Measurements from ENCODE around the gene ERBB3.

Gene ERBB3

DNA sequence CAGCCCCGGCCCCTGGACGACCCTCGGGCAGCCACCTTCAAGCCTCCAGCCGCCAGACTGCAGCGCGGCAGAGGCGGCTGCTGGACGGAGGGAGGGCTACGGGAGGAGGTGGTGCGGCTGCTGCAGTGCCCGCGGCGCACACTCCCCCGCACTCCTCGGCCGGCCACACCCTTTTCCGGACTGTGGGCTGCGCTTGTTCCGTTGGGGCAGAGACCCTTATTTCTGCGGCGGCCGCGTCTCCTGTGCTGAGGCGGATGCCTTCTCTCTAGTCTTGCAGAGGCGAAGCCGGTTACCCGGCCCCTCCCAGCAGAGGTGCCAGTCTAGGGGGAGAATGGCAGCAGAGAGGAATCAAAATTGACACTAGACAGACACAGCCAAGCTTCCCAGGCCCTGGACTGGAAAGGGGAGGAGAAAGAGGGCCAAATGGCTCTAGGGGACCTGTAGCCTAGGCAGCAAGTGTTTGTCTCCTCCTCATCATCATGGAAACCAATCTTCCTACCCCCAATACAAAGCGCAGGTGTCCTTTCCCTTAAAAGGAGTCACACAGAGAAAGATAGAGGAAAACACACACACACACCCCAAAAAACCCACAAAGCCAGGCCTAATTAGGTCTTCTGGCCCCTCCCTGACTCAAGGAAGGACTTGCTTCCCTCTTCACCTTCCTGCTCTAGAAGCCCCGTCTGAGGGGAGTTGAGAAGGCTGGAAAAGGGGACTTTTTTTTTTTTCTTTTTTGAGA is 49.4 kb downstream of the ERBB3 start:
- H3K4me1 Mint-ChIP-seq, result peaks cover 44% of the 10 kb centered on the region
- TF ChIP-seq, protein P1, sequence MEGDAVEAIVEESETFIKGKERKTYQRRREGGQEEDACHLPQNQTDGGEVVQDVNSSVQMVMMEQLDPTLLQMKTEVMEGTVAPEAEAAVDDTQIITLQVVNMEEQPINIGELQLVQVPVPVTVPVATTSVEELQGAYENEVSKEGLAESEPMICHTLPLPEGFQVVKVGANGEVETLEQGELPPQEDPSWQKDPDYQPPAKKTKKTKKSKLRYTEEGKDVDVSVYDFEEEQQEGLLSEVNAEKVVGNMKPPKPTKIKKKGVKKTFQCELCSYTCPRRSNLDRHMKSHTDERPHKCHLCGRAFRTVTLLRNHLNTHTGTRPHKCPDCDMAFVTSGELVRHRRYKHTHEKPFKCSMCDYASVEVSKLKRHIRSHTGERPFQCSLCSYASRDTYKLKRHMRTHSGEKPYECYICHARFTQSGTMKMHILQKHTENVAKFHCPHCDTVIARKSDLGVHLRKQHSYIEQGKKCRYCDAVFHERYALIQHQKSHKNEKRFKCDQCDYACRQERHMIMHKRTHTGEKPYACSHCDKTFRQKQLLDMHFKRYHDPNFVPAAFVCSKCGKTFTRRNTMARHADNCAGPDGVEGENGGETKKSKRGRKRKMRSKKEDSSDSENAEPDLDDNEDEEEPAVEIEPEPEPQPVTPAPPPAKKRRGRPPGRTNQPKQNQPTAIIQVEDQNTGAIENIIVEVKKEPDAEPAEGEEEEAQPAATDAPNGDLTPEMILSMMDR (IDR thresholded peaks at IDR 0.05), result no peak
- no peaks in the 10 kb centered on the region for H3K9me3 Mint-ChIP-seq
- DNase-seq, result peak; percentile 79
- peaks cover 40% of the 10 kb centered on the region for H3K36me3 Mint-ChIP-seq (ENCODE audit: low read depth)
- H3K27me3 Mint-ChIP-seq (ENCODE audit: low read depth, poor library complexity), result peaks cover 3% of the 10 kb centered on the region
- peak overlapping the region; percentile 92 for H3K4me3 Mint-ChIP-seq
- peak overlapping the region; percentile 98 for H3K27ac Mint-ChIP-seq

DNA sequence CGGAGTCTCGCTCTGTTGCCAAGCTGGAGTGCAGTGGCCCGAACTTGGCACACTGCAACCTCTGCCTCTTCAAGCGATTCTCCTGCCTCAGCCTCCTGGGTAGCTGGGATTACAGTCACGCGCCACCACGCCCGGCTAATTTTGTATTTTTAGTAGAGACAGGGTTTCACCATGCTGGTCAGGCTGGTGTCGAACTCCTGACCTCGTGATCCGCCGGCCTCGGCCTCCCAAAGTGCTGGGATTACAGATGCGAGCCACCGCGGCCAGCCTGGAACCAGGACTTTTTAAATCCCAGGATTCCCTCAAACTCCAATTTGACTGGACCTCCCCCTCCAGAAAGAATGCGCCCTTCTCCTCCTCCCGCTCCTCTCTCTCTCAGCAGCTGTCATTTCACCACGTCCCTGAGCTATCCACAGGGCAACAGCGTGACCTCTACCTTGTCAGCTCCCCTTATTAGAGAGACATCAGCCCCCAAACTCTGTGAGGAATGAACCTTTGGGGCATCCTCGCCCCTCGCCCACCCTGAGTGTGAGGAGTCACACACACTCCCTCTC is 50.1 kb downstream of the ERBB3 start:
- Mint-ChIP-seq H3K4me1 (peaks cover 44% of the 10 kb centered on the region), H3K9me3 (no peaks in the 10 kb centered on the region), H3K4me3 (peak overlapping the region; percentile 92), H3K27ac (no peak overlapping the region), H3K27me3 (ENCODE audit: low read depth, poor library complexity) (peaks cover 3% of the 10 kb centered on the region), H3K36me3 (ENCODE audit: low read depth) (peaks cover 42% of the 10 kb centered on the region)
- TF ChIP-seq, protein P1 (IDR thresholded peaks at IDR 0.05), result no peak
- DNase-seq, result no peak

DNA sequence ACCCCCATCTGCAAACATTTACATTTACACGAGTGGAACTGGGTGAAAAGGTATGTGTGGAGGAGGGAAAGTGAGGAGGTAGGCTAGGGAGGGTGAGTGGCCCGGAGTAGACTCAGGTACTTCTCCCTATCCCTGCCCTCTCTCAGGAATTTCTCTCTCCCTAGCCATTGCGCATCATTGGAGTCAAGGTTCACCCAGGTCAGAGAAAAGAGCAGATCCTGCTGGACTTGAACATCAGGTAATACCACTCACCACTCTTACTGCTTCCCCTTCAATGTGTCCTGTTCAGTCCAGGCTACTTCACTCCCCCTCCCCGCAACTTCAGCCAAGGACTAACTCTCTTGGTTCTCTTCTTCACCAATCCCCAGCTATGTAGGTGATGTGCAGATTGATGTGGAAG is 50.9 kb downstream of the ERBB3 start:
- peaks cover 3% of the 10 kb centered on the region for H3K27me3 Mint-ChIP-seq (ENCODE audit: low read depth, poor library complexity)
- peaks cover 43% of the 10 kb centered on the region for H3K4me1 Mint-ChIP-seq
- TF ChIP-seq, protein P1 (IDR thresholded peaks at IDR 0.05), result no peak
- peaks cover 45% of the 10 kb centered on the region for H3K36me3 Mint-ChIP-seq (ENCODE audit: low read depth)
- no peak overlapping the region for H3K27ac Mint-ChIP-seq
- no peaks in the 10 kb centered on the region for H3K9me3 Mint-ChIP-seq
- peak overlapping the region; percentile 37 for H3K4me3 Mint-ChIP-seq
- no peak for DNase-seq

DNA sequence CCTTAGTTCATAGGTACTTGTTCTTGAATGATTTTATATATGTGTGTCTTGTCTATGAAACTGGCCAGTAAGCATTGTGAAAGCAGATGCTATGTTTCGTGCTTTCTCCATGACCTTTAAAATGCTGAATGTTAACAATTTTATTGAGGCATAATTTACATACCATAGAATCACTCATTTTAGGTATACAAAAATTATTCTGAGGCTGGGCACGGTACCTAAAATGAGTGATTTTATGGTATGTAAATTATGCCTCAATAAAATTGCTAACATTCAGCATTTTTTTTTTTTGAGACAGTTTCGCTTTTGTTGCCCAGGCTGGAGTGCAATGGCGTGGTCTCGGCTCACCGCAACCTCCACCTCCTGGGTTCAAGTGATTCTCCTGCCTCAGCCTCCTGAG is 54.9 kb downstream of the ERBB3 start:
- Mint-ChIP-seq H3K27ac (no peak overlapping the region), H3K36me3 (ENCODE audit: low read depth) (peaks cover 85% of the 10 kb centered on the region), H3K4me1 (peaks cover 11% of the 10 kb centered on the region), H3K9me3 (no peaks in the 10 kb centered on the region), H3K27me3 (ENCODE audit: low read depth, poor library complexity) (no peaks in the 10 kb centered on the region), H3K4me3 (no peak overlapping the region)
- TF ChIP-seq, protein P1 (IDR thresholded peaks at IDR 0.05), result no peak
- DNase-seq, result no peak

GRCh38 chr12:56137853-56138571 is 58.0 kb downstream of the ERBB3 start:
- no peak for DNase-seq
- TF ChIP-seq, protein P1 (IDR thresholded peaks at IDR 0.05), result no peak
- no peaks in the 10 kb centered on the region for H3K9me3 Mint-ChIP-seq
- no peaks in the 10 kb centered on the region for H3K4me1 Mint-ChIP-seq
- H3K27me3 Mint-ChIP-seq (ENCODE audit: low read depth, poor library complexity), result no peaks in the 10 kb centered on the region
- no peak overlapping the region for H3K4me3 Mint-ChIP-seq
- H3K27ac Mint-ChIP-seq, result no peak overlapping the region
- H3K36me3 Mint-ChIP-seq (ENCODE audit: low read depth), result peaks cover 79% of the 10 kb centered on the region

All from nephron progenitor cell (in vitro differentiated cells).